ENCODE results near the gene ARHGAP32.

- TF ChIP-seq CTCF (conservative IDR thresholded peaks at IDR 0.05; ENCODE audit: low read length) (no peak), EZH2phosphoT487 (IDR thresholded peaks at IDR 0.05; ENCODE audit: borderline replicate concordance, low read depth, low read length) (no peak)
Observed at GRCh38 chr11:128934351-128934750, 257.8 kb downstream of the ARHGAP32 start.
